ENCODE results near the gene NAV2.

The NAV2 gene

DNA sequence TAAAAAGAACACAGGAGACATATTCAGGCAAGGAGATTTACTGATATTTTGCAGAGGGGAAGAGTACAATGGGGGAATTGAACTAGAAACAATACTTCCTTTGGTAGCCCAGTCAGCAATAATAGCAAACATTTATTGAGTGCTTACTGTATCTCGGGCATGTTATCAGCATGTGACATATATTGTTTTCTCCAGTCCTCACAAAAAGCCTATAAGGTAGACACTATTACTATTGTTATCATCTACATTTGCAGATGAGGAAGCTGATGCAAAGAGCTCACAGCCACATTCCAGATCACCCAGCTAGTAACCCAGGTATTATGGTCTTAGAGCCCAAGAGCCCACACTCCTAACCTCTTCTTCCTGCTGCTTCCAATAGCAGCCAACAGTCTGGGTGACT is 27.9 kb downstream of the NAV2 start:
- DNase-seq (ENCODE audit: low read depth, low spot score) = no peak

DNA sequence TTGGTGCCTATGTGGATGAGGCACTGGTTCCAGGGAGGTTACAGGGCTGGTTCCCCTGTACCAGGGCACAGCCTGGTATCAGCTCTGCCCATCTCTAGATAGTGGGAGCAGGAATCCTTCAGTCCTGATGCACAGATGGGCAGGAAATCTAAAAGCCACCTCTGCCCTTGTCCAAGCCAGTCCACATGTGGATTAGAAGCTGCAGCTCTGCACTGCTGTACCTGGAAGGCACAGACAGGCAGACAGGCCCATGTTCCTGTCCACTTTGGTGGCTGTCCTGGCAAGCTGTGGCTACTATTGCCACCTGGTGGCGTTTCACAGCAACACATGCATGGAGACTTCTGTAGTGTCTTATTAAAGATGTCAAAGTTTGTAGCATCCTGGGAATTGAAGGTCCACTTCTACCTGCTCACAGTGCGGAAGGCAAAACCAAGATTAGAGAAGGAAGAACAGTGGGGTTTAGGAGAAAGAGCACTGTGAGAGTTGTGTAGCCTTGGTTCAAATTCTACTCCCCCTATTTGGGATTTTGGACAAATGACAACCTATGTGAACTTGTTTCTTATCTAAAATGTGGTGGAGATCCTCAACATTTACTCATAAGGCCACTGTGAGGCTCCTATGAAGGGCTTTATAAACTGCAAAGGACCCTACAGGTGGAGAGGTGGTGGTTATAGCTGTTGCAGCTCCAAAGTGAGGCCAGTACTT is 30.1 kb downstream of the NAV2 start:
- DNase-seq (ENCODE audit: low read depth, low spot score) = peak; percentile 45

GRCh38 chr11:19743622-19744021 is 31.0 kb downstream of the NAV2 start:
- DNase-seq (ENCODE audit: low read depth, low spot score) = no peak

- no peak for DNase-seq (ENCODE audit: low read depth, low spot score)
Measured at GRCh38 chr11:19744130-19744529, 31.5 kb downstream of the NAV2 start.

DNA sequence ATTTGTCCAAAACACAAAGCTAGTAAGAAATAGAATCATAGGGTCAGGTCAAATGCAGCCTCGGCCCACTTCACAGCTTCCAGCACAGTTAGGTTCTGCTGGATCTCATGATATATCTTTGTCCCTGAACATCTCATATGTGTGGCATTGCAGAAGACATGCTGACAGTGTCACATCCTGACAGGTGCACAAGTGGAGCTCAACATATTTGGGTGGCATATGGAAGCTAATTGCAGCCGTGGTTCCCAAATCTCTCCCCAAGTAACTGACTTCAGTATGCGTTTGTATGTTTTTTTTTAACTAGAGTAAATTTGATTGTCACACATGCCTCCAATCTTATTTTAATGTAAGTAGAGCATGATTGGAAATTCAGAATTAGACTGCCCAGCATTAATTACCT is 33.4 kb downstream of the NAV2 start:
- no peak for DNase-seq (ENCODE audit: low read depth, low spot score)

DNA sequence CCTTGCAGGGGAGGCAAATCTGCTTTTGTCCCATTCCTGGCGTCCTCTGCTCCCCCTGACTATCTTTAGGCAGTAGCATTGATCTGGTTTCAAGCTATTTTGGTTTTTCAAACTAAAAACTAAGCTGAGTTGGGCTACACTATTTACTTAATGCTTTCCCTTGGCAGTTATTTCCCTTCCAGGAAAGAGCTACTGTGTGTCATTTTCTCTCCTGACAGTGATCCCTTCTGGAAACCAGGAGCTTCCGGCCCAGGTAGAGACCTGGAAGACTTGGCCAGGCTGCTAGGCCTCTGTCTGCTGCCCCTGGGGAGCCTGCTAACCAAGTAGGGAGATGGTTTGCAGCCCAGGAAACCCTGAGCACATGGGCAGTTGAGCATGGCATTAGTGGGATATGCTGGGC is 35.0 kb downstream of the NAV2 start:
- DNase-seq (ENCODE audit: low read depth, low spot score) = no peak

DNA sequence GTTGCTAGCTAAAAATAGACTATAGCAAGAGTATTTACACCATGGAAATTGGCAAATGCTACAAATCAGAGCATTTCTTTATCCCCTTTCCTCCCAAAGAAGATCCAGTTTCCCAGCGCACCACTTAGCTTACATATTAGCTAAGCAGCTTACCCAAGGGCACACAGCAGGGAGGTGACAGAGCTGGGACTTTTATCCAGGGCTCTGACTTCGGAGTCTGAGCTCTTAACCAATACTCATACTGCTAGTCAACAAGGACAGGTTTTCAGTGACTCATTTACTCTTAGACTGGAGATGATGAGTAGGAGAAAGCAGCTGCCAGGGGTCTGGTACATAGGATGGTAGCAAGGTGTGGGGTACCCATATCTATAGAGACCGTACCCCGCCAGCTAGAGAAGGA is 38.4 kb downstream of the NAV2 start:
- no peak for DNase-seq (ENCODE audit: low read depth, low spot score)

DNA sequence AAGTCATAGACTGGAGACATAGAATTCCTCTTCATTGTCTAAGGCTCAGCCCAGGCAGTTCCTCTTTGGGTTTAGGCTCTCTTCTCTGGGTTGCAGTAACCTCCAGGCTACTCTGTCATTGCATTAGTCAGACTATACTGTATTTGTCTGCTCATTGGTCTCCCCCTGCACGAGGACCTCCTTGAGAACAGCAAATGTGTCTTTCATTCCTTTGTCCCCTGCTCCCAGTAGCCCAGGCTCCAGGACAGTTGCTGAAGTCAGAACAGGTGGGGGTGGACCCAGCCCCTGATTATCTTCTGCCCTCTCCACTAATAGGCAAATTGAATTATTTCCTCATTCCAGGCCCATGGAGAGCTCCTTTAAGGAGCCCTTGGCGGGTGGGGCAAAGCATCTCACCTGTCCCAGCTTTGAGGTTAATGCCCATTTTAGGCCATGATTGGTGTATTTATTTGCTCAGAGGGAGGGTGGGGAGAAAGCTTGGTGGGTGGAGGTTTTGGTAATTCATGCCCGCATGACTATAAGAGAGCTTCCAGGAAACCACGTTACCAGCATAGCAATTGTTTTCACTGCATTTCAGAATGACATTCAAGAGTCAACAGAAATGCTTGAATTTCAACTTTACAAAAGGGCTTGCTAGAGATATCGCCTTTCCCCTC is 40.9 kb downstream of the NAV2 start:
- no peak for DNase-seq (ENCODE audit: low read depth, low spot score)

GRCh38 chr11:19756675-19757475 is 44.2 kb downstream of the NAV2 start:
- no peak for DNase-seq (ENCODE audit: low read depth, low spot score)

DNA sequence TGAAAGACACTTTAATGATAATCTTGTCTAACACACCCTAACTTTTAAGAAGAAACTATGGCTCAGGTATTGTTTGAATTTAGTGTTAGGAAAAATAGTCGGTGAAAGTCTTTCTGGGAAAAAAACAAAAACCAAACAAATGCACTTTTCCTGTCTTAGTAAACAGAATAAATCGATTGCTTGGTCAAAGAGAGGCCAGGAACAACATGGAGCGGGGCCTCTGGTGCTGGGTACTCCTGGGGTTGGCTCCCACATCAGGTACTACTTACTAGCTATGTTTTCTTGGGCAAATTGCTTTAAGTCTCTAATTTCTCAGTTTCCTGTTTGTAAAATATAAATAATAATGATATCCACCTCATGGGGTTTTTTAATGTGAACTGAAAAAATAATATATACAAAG is 46.8 kb downstream of the NAV2 start:
- no peak for DNase-seq (ENCODE audit: low read depth, low spot score)

DNA sequence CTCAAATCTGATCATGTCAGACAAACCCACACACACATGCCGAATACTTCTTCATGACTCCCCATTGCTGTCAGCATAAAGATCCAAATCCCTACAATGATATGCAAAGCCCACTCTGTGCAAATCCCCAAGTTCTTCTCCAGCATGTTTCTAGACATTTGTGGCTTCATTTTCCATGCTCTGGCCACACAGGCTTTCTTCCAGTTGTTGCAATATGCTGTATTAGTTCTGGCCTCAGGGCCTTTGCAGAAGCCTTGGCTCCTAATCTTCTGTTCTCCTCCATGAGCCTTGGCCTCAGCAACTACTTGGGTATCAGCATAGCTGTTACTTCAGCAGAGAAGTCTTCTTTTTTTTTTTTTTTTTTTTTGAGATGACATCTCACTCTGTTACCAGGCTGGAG is 49.6 kb downstream of the NAV2 start:
- no peak for DNase-seq (ENCODE audit: low read depth, low spot score)

- no peak for DNase-seq (ENCODE audit: low read depth, low spot score)
Measured at GRCh38 chr11:19763330-19763729, 50.7 kb downstream of the NAV2 start.

- no peak for DNase-seq (ENCODE audit: low read depth, low spot score)
Measured at GRCh38 chr11:19766206-19766605, 53.6 kb downstream of the NAV2 start.

DNA sequence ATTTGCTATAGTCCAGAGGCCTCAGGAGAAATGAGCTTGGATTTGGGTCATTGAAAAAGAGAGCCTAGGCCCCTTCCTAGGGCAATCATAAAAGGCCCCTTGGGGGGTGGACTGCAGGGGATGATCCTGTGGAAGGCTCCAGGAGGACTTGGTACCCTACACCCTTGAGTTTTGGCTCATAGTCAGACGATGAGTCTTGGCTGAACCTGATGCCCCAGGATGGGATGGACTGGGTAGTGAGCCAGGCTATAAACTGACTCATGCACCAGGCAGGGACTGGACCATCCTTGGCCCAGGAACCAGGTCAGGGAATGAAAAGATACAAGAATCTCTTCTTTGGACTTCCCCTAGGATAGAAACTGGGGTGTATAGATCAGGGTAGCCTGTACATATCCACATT is 54.2 kb downstream of the NAV2 start:
- no peak for DNase-seq (ENCODE audit: low read depth, low spot score)

- DNase-seq (ENCODE audit: low read depth, low spot score) = no peak
Measured at GRCh38 chr11:19767627-19768151, 55.1 kb downstream of the NAV2 start.

GRCh38 chr11:19768197-19768596 is 55.6 kb downstream of the NAV2 start:
- DNase-seq (ENCODE audit: low read depth, low spot score) = no peak

- no peak for DNase-seq (ENCODE audit: low read depth, low spot score)
Measured at GRCh38 chr11:19768815-19769214, 56.2 kb downstream of the NAV2 start.

DNA sequence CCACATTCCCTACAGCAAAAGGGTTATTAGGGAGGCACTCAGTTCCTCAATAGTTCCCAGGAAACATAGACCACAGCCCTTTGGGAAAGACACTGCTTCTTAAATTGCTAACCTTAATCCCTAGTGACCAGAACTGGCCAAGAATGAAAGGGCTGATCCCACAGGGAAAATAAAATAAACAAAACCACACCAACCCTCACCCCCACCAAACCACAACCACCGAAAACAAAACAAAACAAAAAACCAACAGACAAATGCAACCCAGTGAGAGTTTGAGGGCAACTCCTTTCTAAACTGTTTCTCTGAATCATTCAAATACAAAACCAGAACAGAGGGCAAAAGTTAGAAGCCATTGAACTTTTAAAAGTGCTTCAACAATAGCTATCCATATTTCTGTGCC is 57.2 kb downstream of the NAV2 start:
- peak; percentile 77 for DNase-seq (ENCODE audit: low read depth, low spot score)

DNA sequence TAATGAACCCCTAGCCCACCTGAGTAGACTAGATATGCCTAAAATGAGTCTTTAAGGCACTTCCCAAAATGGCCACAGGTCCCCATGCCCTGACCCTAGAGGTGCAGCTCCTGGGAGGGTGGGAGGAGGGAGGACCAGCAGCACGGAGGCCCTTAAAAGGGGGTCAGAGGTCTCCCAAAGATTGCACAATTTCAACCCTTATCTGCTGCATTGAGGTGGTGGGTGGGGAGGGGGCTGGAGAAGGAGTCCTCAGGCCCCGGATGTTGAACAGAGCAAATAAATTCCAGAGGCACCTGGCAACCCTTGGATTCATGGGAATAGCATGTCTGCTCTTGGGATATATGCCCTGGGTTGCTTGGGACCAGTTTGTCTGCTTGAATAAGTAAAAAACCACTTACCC is 57.6 kb downstream of the NAV2 start:
- DNase-seq (ENCODE audit: low read depth, low spot score) = no peak

DNA sequence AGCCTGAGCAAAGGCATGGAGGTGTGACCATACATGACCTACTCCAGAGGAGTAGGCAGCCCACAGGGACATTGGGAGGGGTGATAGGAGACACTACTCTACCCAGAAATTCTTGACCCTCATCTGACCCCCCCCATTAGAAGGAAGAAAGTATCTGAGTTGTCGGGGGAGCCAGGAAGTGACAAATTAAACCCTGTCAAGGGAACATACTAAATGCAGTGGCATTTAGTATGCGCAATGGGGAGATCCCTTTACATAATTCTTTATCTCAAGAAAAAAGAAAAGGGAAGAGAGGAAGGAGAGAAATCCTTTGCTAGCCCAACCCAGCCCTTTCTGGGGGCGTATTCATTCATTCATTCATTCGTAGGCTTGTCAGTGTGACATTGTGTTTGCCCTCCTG is 58.8 kb downstream of the NAV2 start:
- no peak for DNase-seq (ENCODE audit: low read depth, low spot score)

- DNase-seq (ENCODE audit: low read depth, low spot score) = no peak
Measured at GRCh38 chr11:19772480-19772879, 59.8 kb downstream of the NAV2 start.

DNA sequence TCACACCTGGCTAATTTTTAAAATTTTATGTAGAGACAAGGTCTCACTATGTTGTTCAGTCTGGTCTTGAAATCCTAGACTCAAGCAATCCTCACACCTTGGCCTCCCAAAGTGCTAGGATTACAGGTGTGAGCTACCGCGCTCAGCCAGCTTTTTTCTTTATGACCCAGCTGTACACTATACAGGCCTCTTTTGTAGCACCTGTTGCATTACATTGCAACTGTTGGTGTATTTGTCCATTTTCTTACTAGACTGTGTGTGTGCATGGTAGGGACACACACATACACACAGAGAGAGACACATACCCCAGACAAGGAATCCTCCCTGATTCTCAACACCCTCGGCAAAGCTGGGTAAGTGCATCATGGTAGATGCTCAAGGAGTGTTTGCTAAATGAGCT is 61.7 kb downstream of the NAV2 start:
- DNase-seq (ENCODE audit: low read depth, low spot score) = no peak

Data from smooth muscle cell of the brain vasculature (primary cell).